ENCODE measurements around the gene SLC6A7.

The SLC6A7 gene

GRCh38 chr5:150155258-150156026, 34.4 kb upstream of the SLC6A7 start, which contains the start of gene PDGFRB:
TSS of gene PDGFRB (minus strand) at chr5:150155845. CDS start at chr5:150137047, 18,798 bp downstream.
- peak in 1 of 2 experiments; percentile 5 for DNase-seq (ENCODE audit: low read depth in 2 of 2)

GRCh38 chr5:150156027-150156368, 33.9 kb upstream of the SLC6A7 start:
- DNase-seq (ENCODE audit: low read depth in 2 of 2): no peak

DNA sequence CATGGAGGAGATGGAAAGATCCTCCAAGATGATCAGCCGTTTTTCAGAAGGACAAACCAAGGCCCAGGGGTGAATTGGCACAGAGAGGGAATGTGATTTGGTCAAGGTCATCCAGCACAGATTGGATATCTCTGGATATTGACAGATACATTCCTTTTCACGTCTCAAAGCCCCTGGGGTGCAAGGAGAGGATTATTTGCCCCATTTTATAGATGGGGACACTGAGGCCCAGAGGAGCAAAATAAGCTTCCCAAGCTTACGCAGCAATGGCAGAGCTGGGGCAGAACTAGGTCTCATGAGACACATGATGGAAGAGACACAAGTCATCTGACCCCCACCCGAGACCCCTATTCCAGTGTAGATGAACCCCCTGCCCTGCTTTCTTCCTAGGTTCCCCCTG, 33.3 kb upstream of the SLC6A7 start:
- DNase-seq (ENCODE audit: low read depth in 2 of 2): no peak

DNA sequence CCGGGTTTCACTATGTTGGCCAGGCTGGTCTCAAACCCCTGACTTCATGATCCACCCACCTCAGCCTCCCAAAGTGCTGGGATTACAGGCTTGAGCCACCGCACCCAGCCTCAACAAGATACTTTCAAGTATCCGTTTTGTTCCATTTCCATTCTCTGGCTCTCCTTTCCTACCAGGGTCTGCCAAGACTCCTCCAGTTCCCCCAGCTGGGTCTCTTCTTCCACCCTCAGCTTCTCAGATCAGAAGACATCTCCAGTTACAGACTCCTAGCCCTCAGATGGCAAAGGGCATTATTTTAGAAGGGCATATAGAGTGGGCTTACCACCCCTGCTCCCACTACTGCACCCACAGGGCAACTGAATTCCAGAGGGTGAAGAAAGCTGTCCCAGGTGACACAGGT, 32.7 kb upstream of the SLC6A7 start:
- DNase-seq (ENCODE audit: low read depth in 2 of 2): no peak

- no peak for DNase-seq (ENCODE audit: low read depth in 2 of 2)
These were observed 31.5 kb upstream of the SLC6A7 start for GRCh38 chr5:150158170-150158949.

- no peak for DNase-seq (ENCODE audit: low read depth in 2 of 2)
These were observed 30.8 kb upstream of the SLC6A7 start for GRCh38 chr5:150159031-150159430.

DNA sequence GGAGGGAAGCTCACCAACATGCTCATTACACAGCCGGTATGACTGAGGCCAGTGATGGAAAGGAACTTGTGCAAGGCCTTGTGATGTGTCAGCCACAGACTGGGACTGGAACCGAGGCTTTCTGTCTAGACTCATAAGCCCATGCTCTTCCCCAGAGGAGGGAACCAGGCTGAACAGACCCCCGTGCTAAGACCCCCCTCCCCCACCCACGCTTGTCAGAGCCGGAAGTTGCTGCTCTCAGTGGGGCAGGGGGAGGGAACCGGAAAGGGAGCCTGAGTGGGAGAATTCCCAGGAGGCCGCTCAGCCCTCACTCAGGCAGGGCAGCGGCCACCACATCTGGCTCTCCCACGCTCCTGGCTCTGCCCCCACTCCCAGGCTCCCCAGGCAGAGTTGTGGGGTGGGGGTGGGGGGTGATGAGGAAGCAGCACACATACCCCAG, 30.1 kb upstream of the SLC6A7 start:
- DNase-seq (ENCODE audit: low read depth in 2 of 2): no peak

- DNase-seq (ENCODE audit: low read depth in 2 of 2): no peak
These were observed 29.3 kb upstream of the SLC6A7 start for GRCh38 chr5:150160448-150161081.

GRCh38 chr5:150161242-150162141, 28.4 kb upstream of the SLC6A7 start:
- DNase-seq (ENCODE audit: low read depth in 2 of 2): peak; percentile 53 to 79

GRCh38 chr5:150162142-150162513, 27.7 kb upstream of the SLC6A7 start:
- DNase-seq (ENCODE audit: low read depth in 2 of 2): no peak

DNA sequence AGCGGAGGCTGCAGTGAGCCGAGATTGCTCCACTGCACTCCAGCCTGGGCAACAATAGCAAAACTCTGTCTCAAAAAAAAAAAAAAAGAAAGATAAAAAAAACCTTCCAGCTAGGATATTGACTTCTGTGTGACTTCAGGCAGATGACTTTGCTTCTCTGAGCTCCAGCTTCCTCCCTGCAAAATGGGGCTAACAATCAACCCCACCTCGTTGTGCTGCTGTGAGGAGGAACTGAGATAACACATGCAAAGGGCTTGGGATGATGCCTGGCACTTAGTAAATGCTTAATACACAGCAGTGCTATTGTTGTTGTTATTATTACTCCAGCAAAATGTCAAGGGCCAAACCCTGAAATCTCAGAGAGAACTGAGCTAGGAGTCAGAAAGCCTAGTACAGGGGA, 26.8 kb upstream of the SLC6A7 start:
- DNase-seq (ENCODE audit: low read depth in 2 of 2): no peak

- no peak for DNase-seq (ENCODE audit: low read depth in 2 of 2)
These were observed 26.3 kb upstream of the SLC6A7 start for GRCh38 chr5:150163547-150164059.

- no peak for DNase-seq (ENCODE audit: low read depth in 2 of 2)
These were observed 25.5 kb upstream of the SLC6A7 start for GRCh38 chr5:150164211-150164980.

GRCh38 chr5:150166037-150166649, 23.7 kb upstream of the SLC6A7 start:
- no peak for DNase-seq (ENCODE audit: low read depth in 2 of 2)

GRCh38 chr5:150166650-150167511, 23.0 kb upstream of the SLC6A7 start, which contains the start of gene CDX1:
TSS of gene CDX1 (plus strand) at chr5:150166778. CDS start at chr5:150166877, 99 bp downstream.
- no peak for DNase-seq (ENCODE audit: low read depth in 2 of 2)

DNA sequence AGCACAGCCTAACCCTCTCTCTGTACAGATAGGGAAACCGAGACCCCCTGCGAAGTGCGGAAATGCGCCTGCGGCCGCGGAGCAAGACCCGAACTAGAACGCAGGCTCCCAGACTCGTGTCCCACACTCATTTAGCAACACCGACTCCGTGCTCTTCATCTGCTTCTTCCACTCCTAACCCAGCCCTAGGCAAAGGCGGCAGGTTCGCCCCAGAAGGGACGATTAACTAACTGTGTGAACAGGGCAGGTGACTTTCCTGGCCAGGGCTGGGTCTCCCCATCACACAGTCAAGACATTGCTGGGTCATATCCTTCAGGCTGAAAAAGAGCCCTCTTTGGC, 22.4 kb upstream of the SLC6A7 start:
- no peak for DNase-seq (ENCODE audit: low read depth in 2 of 2)

DNA sequence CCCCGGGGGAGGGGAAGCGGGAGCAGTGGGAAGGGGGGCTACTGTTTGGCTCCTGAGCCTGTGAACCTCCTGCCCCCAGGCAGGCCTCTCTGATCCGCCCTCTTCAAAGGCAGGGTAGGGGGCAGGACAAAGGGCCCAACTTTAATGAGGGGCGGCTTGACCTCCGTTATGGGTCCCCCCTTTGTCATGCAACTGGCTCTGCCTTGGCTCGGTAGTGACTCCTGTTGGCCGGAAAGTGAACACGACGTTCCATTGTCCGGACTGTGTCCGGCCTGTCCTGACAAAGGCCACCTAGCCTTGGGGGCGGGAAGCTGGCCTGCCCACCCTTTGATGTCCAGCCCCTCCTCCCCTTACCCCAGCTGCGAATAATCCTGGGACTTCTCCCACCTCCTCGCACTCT, 22.0 kb upstream of the SLC6A7 start:
- DNase-seq (ENCODE audit: low read depth in 2 of 2): no peak

- DNase-seq (ENCODE audit: low read depth in 2 of 2): no peak
These were observed 21.0 kb upstream of the SLC6A7 start for GRCh38 chr5:150168864-150169263.

DNA sequence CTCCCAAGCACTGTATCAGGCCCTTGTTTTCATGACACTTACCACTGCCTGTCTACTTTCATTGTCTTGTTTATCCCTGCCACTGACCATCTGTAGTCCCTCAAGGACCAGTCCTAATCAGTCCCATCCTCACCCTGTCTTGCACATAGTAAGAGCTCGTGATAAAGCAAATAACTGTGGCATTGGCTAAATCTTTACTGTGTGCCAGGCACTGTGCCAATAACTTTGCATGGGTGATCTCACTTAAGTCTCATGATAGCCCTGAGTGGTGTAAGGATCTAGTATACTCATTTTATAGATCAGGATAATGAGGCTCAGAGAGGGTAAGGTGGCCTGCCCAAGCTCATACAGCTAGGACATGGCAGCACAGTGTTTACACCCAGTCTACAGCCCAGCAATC, 17.7 kb upstream of the SLC6A7 start:
- DNase-seq (ENCODE audit: low read depth in 2 of 2): no peak
